ENCODE results near the gene MCM3. TPM values are rescaled to one million over a fixed set of nuclear protein-coding genes. Genes with fewer than 3 reads are reported as not detected.

MCM3 gene
- total RNA-seq, 2 donors from 2014 or later = 168 to 172 TPM

DNA sequence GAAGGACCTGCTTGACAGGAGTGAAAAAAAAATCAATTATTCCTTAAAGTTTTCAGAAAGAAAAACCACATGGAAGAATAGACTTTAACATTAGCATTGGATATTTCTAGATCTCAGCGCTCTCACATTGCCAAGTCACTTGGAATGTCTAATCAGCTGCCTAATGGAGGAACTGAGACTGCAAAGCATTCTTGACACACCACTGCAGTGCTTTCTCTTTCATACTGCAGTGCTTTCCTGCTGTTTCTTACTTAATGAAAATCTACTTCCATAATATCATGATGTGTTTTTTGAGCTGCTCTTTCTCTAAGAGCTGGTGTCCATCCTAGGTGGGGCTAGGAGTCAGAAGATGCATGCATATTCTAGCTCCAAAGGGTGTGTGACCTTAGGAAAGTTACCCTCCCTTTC lies 20.4 kb upstream of the MCM3 start:
- Histone ChIP-seq H3K4me1 (ENCODE audit: control insufficient read depth, insufficient read depth, low read length) (no peaks in the 10 kb centered on the region), H3K9ac (ENCODE audit: extremely low read depth, low read length, poor library complexity, severe bottlenecking) (no peak overlapping the region), H3K27me3 (ENCODE audit: control insufficient read depth, insufficient read depth, low read length, poor library complexity, severe bottlenecking) (no peaks in the 10 kb centered on the region), H3K27ac (ENCODE audit: low read depth, low read length) (no peak overlapping the region), H3K36me3 (ENCODE audit: control insufficient read depth, insufficient read depth, low read length) (no peaks in the 10 kb centered on the region), H3K9me3 (ENCODE audit: control insufficient read depth, low read length) (no peaks in the 10 kb centered on the region), H3K4me3 (ENCODE audit: low read length) (no peak overlapping the region)
- H3K9me3 Mint-ChIP-seq = no peaks in the 10 kb centered on the region
- TF ChIP-seq, protein P1, sequence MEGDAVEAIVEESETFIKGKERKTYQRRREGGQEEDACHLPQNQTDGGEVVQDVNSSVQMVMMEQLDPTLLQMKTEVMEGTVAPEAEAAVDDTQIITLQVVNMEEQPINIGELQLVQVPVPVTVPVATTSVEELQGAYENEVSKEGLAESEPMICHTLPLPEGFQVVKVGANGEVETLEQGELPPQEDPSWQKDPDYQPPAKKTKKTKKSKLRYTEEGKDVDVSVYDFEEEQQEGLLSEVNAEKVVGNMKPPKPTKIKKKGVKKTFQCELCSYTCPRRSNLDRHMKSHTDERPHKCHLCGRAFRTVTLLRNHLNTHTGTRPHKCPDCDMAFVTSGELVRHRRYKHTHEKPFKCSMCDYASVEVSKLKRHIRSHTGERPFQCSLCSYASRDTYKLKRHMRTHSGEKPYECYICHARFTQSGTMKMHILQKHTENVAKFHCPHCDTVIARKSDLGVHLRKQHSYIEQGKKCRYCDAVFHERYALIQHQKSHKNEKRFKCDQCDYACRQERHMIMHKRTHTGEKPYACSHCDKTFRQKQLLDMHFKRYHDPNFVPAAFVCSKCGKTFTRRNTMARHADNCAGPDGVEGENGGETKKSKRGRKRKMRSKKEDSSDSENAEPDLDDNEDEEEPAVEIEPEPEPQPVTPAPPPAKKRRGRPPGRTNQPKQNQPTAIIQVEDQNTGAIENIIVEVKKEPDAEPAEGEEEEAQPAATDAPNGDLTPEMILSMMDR (conservative IDR thresholded peaks at IDR 0.05) = no peak
- 92 to 100% methylated on average over 1 of the region's 1 CpG for WGBS, 2 experiments (ENCODE audit: insufficient coverage in 1 of 2, insufficient read length in 1 of 2)
- H3K27me3 Mint-ChIP-seq (ENCODE audit: insufficient read depth) = peaks cover 6% of the 10 kb centered on the region
- no peak for DNase-seq
- H3K4me1 Mint-ChIP-seq = peaks cover 3% of the 10 kb centered on the region
- H3K4me3 Mint-ChIP-seq = no peak overlapping the region
- H3K36me3 Mint-ChIP-seq (ENCODE audit: low read depth) = no peaks in the 10 kb centered on the region
- H3K27ac Mint-ChIP-seq = no peak overlapping the region

DNA sequence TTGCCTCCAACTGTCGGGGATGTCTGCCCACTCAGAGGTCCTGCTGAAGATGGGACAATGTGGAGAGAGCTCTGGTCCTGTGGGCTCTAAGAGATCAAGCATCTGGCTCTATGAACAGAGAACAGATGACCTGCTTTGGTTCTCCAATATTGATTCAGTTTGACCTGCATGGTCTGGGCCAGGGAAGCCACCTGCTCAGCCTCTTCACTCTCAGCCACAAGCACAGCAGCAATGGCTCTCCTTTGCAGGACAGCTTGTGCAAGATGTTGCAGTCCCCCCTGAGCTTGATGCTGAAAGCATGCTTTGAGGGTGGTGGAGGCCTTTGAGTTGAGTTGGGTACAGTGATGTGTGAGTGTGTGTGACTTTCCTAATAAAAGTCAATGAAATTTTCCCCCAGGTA lies 18.6 kb upstream of the MCM3 start:
- WGBS, 2 experiments (ENCODE audit: insufficient coverage in 1 of 2, insufficient read length in 1 of 2) = 92% methylated on average over 1 of the region's 1 CpG; no CpG with 5 or more reads in 1 of the 2 experiments
- H3K27ac Mint-ChIP-seq = no peak overlapping the region

DNA sequence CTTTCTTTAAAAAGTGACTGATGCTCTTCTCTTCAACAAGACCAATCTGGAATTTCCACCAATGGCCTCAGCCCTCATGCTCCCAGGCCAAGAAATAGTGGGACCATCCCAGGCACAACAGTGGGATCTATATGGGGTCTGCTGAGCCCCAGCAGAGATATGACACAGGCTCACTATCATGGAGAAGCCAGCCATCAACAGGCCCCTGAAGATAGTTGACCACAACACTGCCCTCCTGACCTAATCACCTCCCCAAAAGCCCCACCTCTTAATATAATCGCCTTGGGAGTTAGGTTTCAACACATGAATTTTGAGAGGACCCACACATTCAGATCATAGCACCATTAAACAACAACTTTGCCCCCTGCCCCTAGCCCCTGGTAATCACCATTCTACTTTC lies 16.8 kb upstream of the MCM3 start:
- Mint-ChIP-seq H3K27ac (no peak overlapping the region), H3K27me3 (ENCODE audit: insufficient read depth) (no peaks in the 10 kb centered on the region), H3K4me3 (no peak overlapping the region), H3K9me3 (peaks cover 11% of the 10 kb centered on the region), H3K36me3 (ENCODE audit: low read depth) (peaks cover 2% of the 10 kb centered on the region), H3K4me1 (no peaks in the 10 kb centered on the region)
- DNase-seq = no peak
- peaks cover 5% of the 10 kb centered on the region for H3K9me3 ChIP-seq (ENCODE audit: control insufficient read depth, low read length)
- WGBS, 2 experiments (ENCODE audit: insufficient coverage in 1 of 2, insufficient read length in 1 of 2) = 80 to 100% methylated on average over 1 of the region's 1 CpG
- no peaks in the 10 kb centered on the region for H3K4me1 ChIP-seq (ENCODE audit: control insufficient read depth, insufficient read depth, low read length)
- H3K27ac ChIP-seq (ENCODE audit: low read depth, low read length) = no peak overlapping the region
- no peaks in the 10 kb centered on the region for H3K36me3 ChIP-seq (ENCODE audit: control insufficient read depth, insufficient read depth, low read length)
- no peak overlapping the region for H3K9ac ChIP-seq (ENCODE audit: extremely low read depth, low read length, poor library complexity, severe bottlenecking)
- H3K27me3 ChIP-seq (ENCODE audit: control insufficient read depth, insufficient read depth, low read length, poor library complexity, severe bottlenecking) = no peaks in the 10 kb centered on the region
- H3K4me3 ChIP-seq (ENCODE audit: low read length) = no peak overlapping the region
- TF ChIP-seq, protein P1 (conservative IDR thresholded peaks at IDR 0.05) = no peak

More for the DNA sequence above, 18.6 kb upstream of the MCM3 start:
- Histone ChIP-seq H3K9me3 (ENCODE audit: control insufficient read depth, low read length) (no peaks in the 10 kb centered on the region), H3K27me3 (ENCODE audit: control insufficient read depth, insufficient read depth, low read length, poor library complexity, severe bottlenecking) (no peaks in the 10 kb centered on the region), H3K9ac (ENCODE audit: extremely low read depth, low read length, poor library complexity, severe bottlenecking) (no peak overlapping the region), H3K36me3 (ENCODE audit: control insufficient read depth, insufficient read depth, low read length) (no peaks in the 10 kb centered on the region), H3K4me3 (ENCODE audit: low read length) (no peak overlapping the region), H3K27ac (ENCODE audit: low read depth, low read length) (no peak overlapping the region), H3K4me1 (ENCODE audit: control insufficient read depth, insufficient read depth, low read length) (no peaks in the 10 kb centered on the region)
- Mint-ChIP-seq H3K27me3 (ENCODE audit: insufficient read depth) (peaks cover 6% of the 10 kb centered on the region), H3K9me3 (no peaks in the 10 kb centered on the region), H3K4me3 (no peak overlapping the region), H3K4me1 (peaks cover 3% of the 10 kb centered on the region), H3K36me3 (ENCODE audit: low read depth) (no peaks in the 10 kb centered on the region)
- DNase-seq = no peak
- TF ChIP-seq, protein P1 (conservative IDR thresholded peaks at IDR 0.05) = no peak
